Measurements from ENCODE around the gene ZDHHC1. TPM values are rescaled to one million over a fixed set of nuclear protein-coding genes. Genes with fewer than 3 reads are reported as not detected.

The ZDHHC1 gene
- total RNA-seq, 1 experiment from 2014 or later = not detected

- Histone ChIP-seq H3K27ac (ENCODE audit: low read length) (no peak overlapping the region), H3K9me2 (replicated peaks; ENCODE audit: insufficient read depth, low read length) (no peaks in the 10 kb centered on the region), H3K9me3 (ENCODE audit: low read length) (no peaks in the 10 kb centered on the region), H2AFZ (ENCODE audit: low read length) (no peak overlapping the region), H3K4me1 (ENCODE audit: low read length) (peaks cover 2% of the 10 kb centered on the region), H3K4me2 (ENCODE audit: low read depth, low read length, poor library complexity, severe bottlenecking) (no peak overlapping the region), H3K4me3 (ENCODE audit: low read length) (no peak overlapping the region), H3K9ac (ENCODE audit: low read length) (no peak overlapping the region), H3K27me3 (ENCODE audit: low read length) (no peaks in the 10 kb centered on the region), H3K36me3 (ENCODE audit: insufficient read depth, low read length) (no peaks in the 10 kb centered on the region), H3K79me2 (ENCODE audit: low read length) (0 out of 2 replicates have a peak, but pooled peaks cover 3% of the 10 kb centered on the region), H4K20me1 (ENCODE audit: insufficient read depth, low read depth, low read length) (no peaks in the 10 kb centered on the region)
- DNase-seq = no peak
Observed at GRCh38 chr16:67451061-67451703, 34.9 kb upstream of the ZDHHC1 start.

GRCh38 chr16:67449739-67450138 lies 33.5 kb upstream of the ZDHHC1 start:
- Histone ChIP-seq H3K4me1 (ENCODE audit: low read length) (no peaks in the 10 kb centered on the region), H3K36me3 (ENCODE audit: insufficient read depth, low read length) (no peaks in the 10 kb centered on the region), H2AFZ (ENCODE audit: low read length) (no peak overlapping the region), H3K9me3 (ENCODE audit: low read length) (no peaks in the 10 kb centered on the region), H3K4me2 (ENCODE audit: low read depth, low read length, poor library complexity, severe bottlenecking) (no peak overlapping the region), H3K79me2 (ENCODE audit: low read length) (no peaks in the 10 kb centered on the region), H3K27ac (ENCODE audit: low read length) (no peak overlapping the region), H3K27me3 (ENCODE audit: low read length) (no peaks in the 10 kb centered on the region), H3K9me2 (replicated peaks; ENCODE audit: insufficient read depth, low read length) (no peaks in the 10 kb centered on the region), H4K20me1 (ENCODE audit: insufficient read depth, low read depth, low read length) (no peaks in the 10 kb centered on the region), H3K9ac (ENCODE audit: low read length) (no peak overlapping the region), H3K4me3 (ENCODE audit: low read length) (no peak overlapping the region)
- DNase-seq = no peak

- H3K79me2 ChIP-seq (ENCODE audit: low read length) = no peaks in the 10 kb centered on the region
Observed at GRCh38 chr16:67449336-67449735, 33.1 kb upstream of the ZDHHC1 start.

GRCh38 chr16:67448580-67448979 lies 32.3 kb upstream of the ZDHHC1 start:
- no peak overlapping the region for H3K4me3 ChIP-seq (ENCODE audit: low read length)
- no peaks in the 10 kb centered on the region for H3K9me2 ChIP-seq (replicated peaks; ENCODE audit: insufficient read depth, low read length)
- no peak overlapping the region for H3K27ac ChIP-seq (ENCODE audit: low read length)
- H3K79me2 ChIP-seq (ENCODE audit: low read length) = no peaks in the 10 kb centered on the region
- H4K20me1 ChIP-seq (ENCODE audit: insufficient read depth, low read depth, low read length) = 0 out of 2 replicates have a peak, but pooled peaks cover 4% of the 10 kb centered on the region
- H3K36me3 ChIP-seq (ENCODE audit: insufficient read depth, low read length) = no peaks in the 10 kb centered on the region
- H2AFZ ChIP-seq (ENCODE audit: low read length) = no peak overlapping the region
- no peak overlapping the region for H3K4me2 ChIP-seq (ENCODE audit: low read depth, low read length, poor library complexity, severe bottlenecking)
- DNase-seq = no peak
- H3K27me3 ChIP-seq (ENCODE audit: low read length) = no peaks in the 10 kb centered on the region
- no peaks in the 10 kb centered on the region for H3K4me1 ChIP-seq (ENCODE audit: low read length)
- H3K9ac ChIP-seq (ENCODE audit: low read length) = no peak overlapping the region
- H3K9me3 ChIP-seq (ENCODE audit: low read length) = no peaks in the 10 kb centered on the region

More at GRCh38 chr16:67449336-67449735, 33.1 kb upstream of the ZDHHC1 start:
- Histone ChIP-seq H4K20me1 (ENCODE audit: insufficient read depth, low read depth, low read length) (no peaks in the 10 kb centered on the region), H3K9ac (ENCODE audit: low read length) (no peak overlapping the region), H3K27me3 (ENCODE audit: low read length) (no peaks in the 10 kb centered on the region), H3K4me3 (ENCODE audit: low read length) (no peak overlapping the region), H3K4me1 (ENCODE audit: low read length) (no peaks in the 10 kb centered on the region), H3K27ac (ENCODE audit: low read length) (no peak overlapping the region), H3K9me3 (ENCODE audit: low read length) (no peaks in the 10 kb centered on the region), H2AFZ (ENCODE audit: low read length) (no peak overlapping the region), H3K9me2 (replicated peaks; ENCODE audit: insufficient read depth, low read length) (no peaks in the 10 kb centered on the region), H3K4me2 (ENCODE audit: low read depth, low read length, poor library complexity, severe bottlenecking) (no peak overlapping the region), H3K36me3 (ENCODE audit: insufficient read depth, low read length) (no peaks in the 10 kb centered on the region)
- no peak for DNase-seq

- H3K9me2 ChIP-seq (replicated peaks; ENCODE audit: insufficient read depth, low read length) = no peaks in the 10 kb centered on the region
- no peaks in the 10 kb centered on the region for H3K27me3 ChIP-seq (ENCODE audit: low read length)
- DNase-seq = peak; percentile 93
- no peaks in the 10 kb centered on the region for H3K4me1 ChIP-seq (ENCODE audit: low read length)
- H3K79me2 ChIP-seq (ENCODE audit: low read length) = no peaks in the 10 kb centered on the region
- H3K4me2 ChIP-seq (ENCODE audit: low read depth, low read length, poor library complexity, severe bottlenecking) = no peak overlapping the region
- no peak overlapping the region for H3K27ac ChIP-seq (ENCODE audit: low read length)
- no peak overlapping the region for H3K9ac ChIP-seq (ENCODE audit: low read length)
- no peak overlapping the region for H2AFZ ChIP-seq (ENCODE audit: low read length)
- H3K9me3 ChIP-seq (ENCODE audit: low read length) = no peaks in the 10 kb centered on the region
- 0 out of 2 replicates have a peak, but pooled peaks cover 4% of the 10 kb centered on the region for H4K20me1 ChIP-seq (ENCODE audit: insufficient read depth, low read depth, low read length)
- H3K36me3 ChIP-seq (ENCODE audit: insufficient read depth, low read length) = no peaks in the 10 kb centered on the region
- no peak overlapping the region for H3K4me3 ChIP-seq (ENCODE audit: low read length)
Observed at GRCh38 chr16:67447508-67448076, 31.3 kb upstream of the ZDHHC1 start.

- no peaks in the 10 kb centered on the region for H3K4me1 ChIP-seq (ENCODE audit: low read length)
- H3K9me2 ChIP-seq (replicated peaks; ENCODE audit: insufficient read depth, low read length) = no peaks in the 10 kb centered on the region
- no peak overlapping the region for H2AFZ ChIP-seq (ENCODE audit: low read length)
- H3K9ac ChIP-seq (ENCODE audit: low read length) = no peak overlapping the region
- no peak for DNase-seq
- H3K79me2 ChIP-seq (ENCODE audit: low read length) = no peaks in the 10 kb centered on the region
- H3K9me3 ChIP-seq (ENCODE audit: low read length) = no peaks in the 10 kb centered on the region
- H3K27ac ChIP-seq (ENCODE audit: low read length) = no peak overlapping the region
- H3K4me3 ChIP-seq (ENCODE audit: low read length) = no peak overlapping the region
- no peaks in the 10 kb centered on the region for H3K27me3 ChIP-seq (ENCODE audit: low read length)
- 0 out of 2 replicates have a peak, but pooled peaks cover 4% of the 10 kb centered on the region for H4K20me1 ChIP-seq (ENCODE audit: insufficient read depth, low read depth, low read length)
- H3K36me3 ChIP-seq (ENCODE audit: insufficient read depth, low read length) = no peaks in the 10 kb centered on the region
- H3K4me2 ChIP-seq (ENCODE audit: low read depth, low read length, poor library complexity, severe bottlenecking) = no peak overlapping the region
Observed at GRCh38 chr16:67446968-67447507, 30.8 kb upstream of the ZDHHC1 start.

- H3K4me2 ChIP-seq (ENCODE audit: low read depth, low read length, poor library complexity, severe bottlenecking) = no peak overlapping the region
- H3K4me1 ChIP-seq (ENCODE audit: low read length) = no peaks in the 10 kb centered on the region
- H3K4me3 ChIP-seq (ENCODE audit: low read length) = no peak overlapping the region
- no peaks in the 10 kb centered on the region for H3K79me2 ChIP-seq (ENCODE audit: low read length)
- no peaks in the 10 kb centered on the region for H3K36me3 ChIP-seq (ENCODE audit: insufficient read depth, low read length)
- no peaks in the 10 kb centered on the region for H3K9me3 ChIP-seq (ENCODE audit: low read length)
- H2AFZ ChIP-seq (ENCODE audit: low read length) = no peak overlapping the region
- 0 out of 2 replicates have a peak, but pooled peaks cover 4% of the 10 kb centered on the region for H4K20me1 ChIP-seq (ENCODE audit: insufficient read depth, low read depth, low read length)
- H3K9ac ChIP-seq (ENCODE audit: low read length) = no peak overlapping the region
- H3K27me3 ChIP-seq (ENCODE audit: low read length) = no peaks in the 10 kb centered on the region
- no peak for DNase-seq
- no peak overlapping the region for H3K27ac ChIP-seq (ENCODE audit: low read length)
- H3K9me2 ChIP-seq (replicated peaks; ENCODE audit: insufficient read depth, low read length) = no peaks in the 10 kb centered on the region
Observed at GRCh38 chr16:67445913-67446907, 29.9 kb upstream of the ZDHHC1 start.

Measured in Karpas-422 (cell line).